OCI-LY1 (cell line): Measurements from ENCODE around the gene SKP1.

ENCODE experiments used
- H2AFZ ChIP-seq: fragments of 200-600 bp; sonication (generic), shearing (Covaris generic); 2 replicates; pipeline ENCODE4 v1.6.0; 2014; ENCODE audit warnings: antibody characterized with exemption, mild to moderate bottlenecking, low read length
- H3F3A ChIP-seq: fragments of 200-600 bp; sonication (generic), shearing (Covaris generic); 2 replicates; pipeline ENCODE4 v1.6.0; 2014; ENCODE audit warnings: mild to moderate bottlenecking, antibody characterized with exemption, low read length, moderate library complexity; ENCODE audit not compliant: insufficient read depth
- H3K27ac ChIP-seq: fragments of 200-600 bp; sonication (generic); 2 replicates; pipeline ENCODE4 v1.5.1; 2014; ENCODE audit warnings: low read length, mixed run types, mild to moderate bottlenecking, low read depth; ENCODE audit not compliant: poor library complexity, severe bottlenecking
- H3K27me3 ChIP-seq: fragments of 200-600 bp; sonication (generic); 2 replicates; pipeline ENCODE4 v1.6.0; 2014; ENCODE audit warnings: antibody characterized with exemption, mild to moderate bottlenecking, low read length, moderate library complexity; ENCODE audit not compliant: insufficient read depth
- H3K36me3 ChIP-seq: fragments of 200-600 bp; sonication (generic); 2 replicates; pipeline ENCODE4 v1.6.1; 2014; ENCODE audit warnings: mild to moderate bottlenecking, antibody characterized with exemption, low read length, moderate library complexity, mixed read lengths; ENCODE audit not compliant: insufficient read depth
- H3K4me1 ChIP-seq: fragments of 200-600 bp; sonication (generic); 2 replicates; pipeline ENCODE4 v1.5.1; 2014; ENCODE audit warnings: mild to moderate bottlenecking, low read length, moderate library complexity; ENCODE audit not compliant: insufficient read depth, severe bottlenecking
- H3K4me2 ChIP-seq: fragments of 200-600 bp; sonication (generic), shearing (Covaris generic); 2 replicates; pipeline ENCODE4 v1.6.1; 2014; ENCODE audit warnings: low read length
- H3K4me3 ChIP-seq: fragments of 200-600 bp; sonication (generic); 2 replicates; pipeline ENCODE4 v1.5.1; 2014; ENCODE audit warnings: low read length, low read depth, mild to moderate bottlenecking, mixed read lengths; ENCODE audit not compliant: poor library complexity, severe bottlenecking
- H3K79me2 ChIP-seq: fragments of 200-600 bp; shearing (Covaris generic); 2 replicates; pipeline ENCODE4 v1.6.1; 2016; ENCODE audit warnings: mixed run types, low read length, mixed read lengths; ENCODE audit not compliant: insufficient read depth
- H3K9ac ChIP-seq: fragments of 200-600 bp; sonication (generic), shearing (Covaris generic); 2 replicates; pipeline ENCODE4 v1.6.1; 2014; ENCODE audit warnings: mild to moderate bottlenecking, low read length, mixed read lengths
- H3K9me2 ChIP-seq: fragments of 200-600 bp; sonication (generic), shearing (Covaris generic); 2 replicates; pipeline ENCODE4 v1.6.1; 2014; ENCODE audit warnings: low read depth, mild to moderate bottlenecking, low read length, mixed read lengths
- H3K9me3 ChIP-seq: fragments of 200-600 bp; shearing (Covaris generic); 2 replicates; pipeline ENCODE4 v1.6.1; 2014; ENCODE audit warnings: low read length, mixed read lengths
- H4K20me1 ChIP-seq: fragments of 200-600 bp; sonication (generic), shearing (Covaris generic); 2 replicates; pipeline ENCODE4 v1.6.0; 2016; ENCODE audit warnings: mild to moderate bottlenecking, low read length; ENCODE audit not compliant: insufficient read depth
- CTCF ChIP-seq: fragments of 200-600 bp; sonication (generic), shearing (Covaris generic); IDR thresholded peaks from 2 replicates; pipeline ENCODE4 v1.5.1; 2017; ENCODE audit warnings: mild to moderate bottlenecking, antibody characterized with exemption, low read length, moderate library complexity, mixed read lengths
- EZH2 ChIP-seq: fragments of 200-600 bp; sonication (generic), shearing (Covaris generic); IDR thresholded peaks from 2 replicates; pipeline ENCODE4 v1.8.0; 2017; ENCODE audit warnings: borderline replicate concordance, mixed run types, mild to moderate bottlenecking, antibody characterized with exemption, low read length, moderate library complexity, mixed read lengths

The SKP1 gene

GRCh38 chr5:134113363-134113889, 63.3 kb downstream of the SKP1 start:
- Histone ChIP-seq H3K36me3 (no peaks in the 10 kb centered on the region), H3K79me2 (no peaks in the 10 kb centered on the region), H3K27ac (no peak overlapping the region), H3K9ac (no peak overlapping the region), H3K9me3 (no peaks in the 10 kb centered on the region), H3K9me2 (no peaks in the 10 kb centered on the region), H3F3A (no peaks in the 10 kb centered on the region), H2AFZ (no peak overlapping the region), H3K4me1 (peaks cover 6% of the 10 kb centered on the region), H3K4me2 (0 out of 2 replicates have a peak overlapping the region, but pooled peaks have one; percentile 92), H3K27me3 (no peaks in the 10 kb centered on the region), H3K4me3 (no peak overlapping the region), H4K20me1 (no peaks in the 10 kb centered on the region)
- no peak for TF ChIP-seq EZH2
- no peak for TF ChIP-seq CTCF

- Histone ChIP-seq H3K4me3 (no peak overlapping the region), H2AFZ (no peak overlapping the region), H3K4me2 (no peak overlapping the region), H3K27me3 (no peaks in the 10 kb centered on the region), H3K9me3 (no peaks in the 10 kb centered on the region), H3K4me1 (peaks cover 6% of the 10 kb centered on the region), H3K9ac (no peak overlapping the region), H4K20me1 (no peaks in the 10 kb centered on the region), H3F3A (no peaks in the 10 kb centered on the region), H3K79me2 (no peaks in the 10 kb centered on the region), H3K36me3 (no peaks in the 10 kb centered on the region), H3K9me2 (no peaks in the 10 kb centered on the region), H3K27ac (no peak overlapping the region)
- TF ChIP-seq CTCF (no peak), EZH2 (no peak)
Measured at GRCh38 chr5:134112726-134113362, 63.9 kb downstream of the SKP1 start.

GRCh38 chr5:134111741-134112647, 64.8 kb downstream of the SKP1 start:
- no peak overlapping the region for H3K4me3 ChIP-seq
- H3K27me3 ChIP-seq = no peaks in the 10 kb centered on the region
- TF ChIP-seq EZH2 = no peak
- peaks cover 6% of the 10 kb centered on the region for H3K4me1 ChIP-seq
- no peak overlapping the region for H3K4me2 ChIP-seq
- no peaks in the 10 kb centered on the region for H3K9me2 ChIP-seq
- no peak overlapping the region for H2AFZ ChIP-seq
- no peak overlapping the region for H3K27ac ChIP-seq
- H3K9ac ChIP-seq = no peak overlapping the region
- no peaks in the 10 kb centered on the region for H3K36me3 ChIP-seq
- H3K79me2 ChIP-seq = no peaks in the 10 kb centered on the region
- no peaks in the 10 kb centered on the region for H4K20me1 ChIP-seq
- no peaks in the 10 kb centered on the region for H3F3A ChIP-seq
- H3K9me3 ChIP-seq = no peaks in the 10 kb centered on the region
